ENCODE results near the gene RGS6.

The RGS6 gene

GRCh38 chr14:71967704-71968103, 35.5 kb downstream of the RGS6 start:
- DNase-seq (ENCODE audit: insufficient read length, low spot score): no peak
- TF ChIP-seq POLR2AphosphoS5 (IDR thresholded peaks at IDR 0.05; ENCODE audit: low read depth, low read length): no peak
- no peak for TF ChIP-seq TAF1 (IDR thresholded peaks at IDR 0.05; ENCODE audit: low read depth, low read length)
- TF ChIP-seq SPI1 (IDR thresholded peaks at IDR 0.05; ENCODE audit: low read depth, low read length): no peak
- no peak for TF ChIP-seq POLR2A (IDR thresholded peaks at IDR 0.05; ENCODE audit: low read depth, low read length)
- no peak for TF ChIP-seq PAX5 (IDR thresholded peaks at IDR 0.05; ENCODE audit: insufficient read depth, low read length, severe bottlenecking)
- no peak for TF ChIP-seq POU2F2 (IDR thresholded peaks at IDR 0.05; ENCODE audit: low read depth, low read length)
- FAIRE-seq: no peak

- TF ChIP-seq POLR2A (IDR thresholded peaks at IDR 0.05; ENCODE audit: low read depth, low read length) (no peak), SPI1 (IDR thresholded peaks at IDR 0.05; ENCODE audit: low read depth, low read length) (no peak), POLR2AphosphoS5 (IDR thresholded peaks at IDR 0.05; ENCODE audit: low read depth, low read length) (no peak), PAX5 (IDR thresholded peaks at IDR 0.05; ENCODE audit: insufficient read depth, low read length, severe bottlenecking) (no peak), TAF1 (IDR thresholded peaks at IDR 0.05; ENCODE audit: low read depth, low read length) (no peak), POU2F2 (IDR thresholded peaks at IDR 0.05; ENCODE audit: low read depth, low read length) (no peak)
- DNase-seq (ENCODE audit: insufficient read length, low spot score) (no peak), FAIRE-seq (no peak)
Observed at GRCh38 chr14:71970272-71970671, 38.0 kb downstream of the RGS6 start.

- no peak for DNase-seq (ENCODE audit: insufficient read length, low spot score)
- TF ChIP-seq SPI1 (IDR thresholded peaks at IDR 0.05; ENCODE audit: low read depth, low read length): no peak
- no peak for TF ChIP-seq TAF1 (IDR thresholded peaks at IDR 0.05; ENCODE audit: low read depth, low read length)
- no peak for TF ChIP-seq POLR2A (IDR thresholded peaks at IDR 0.05; ENCODE audit: low read depth, low read length)
- TF ChIP-seq POLR2AphosphoS5 (IDR thresholded peaks at IDR 0.05; ENCODE audit: low read depth, low read length): no peak
- no peak for TF ChIP-seq POU2F2 (IDR thresholded peaks at IDR 0.05; ENCODE audit: low read depth, low read length)
- no peak for TF ChIP-seq PAX5 (IDR thresholded peaks at IDR 0.05; ENCODE audit: insufficient read depth, low read length, severe bottlenecking)
- no peak for FAIRE-seq
Observed at GRCh38 chr14:71985538-71986189, 53.4 kb downstream of the RGS6 start.

GRCh38 chr14:71988476-71988875, 56.2 kb downstream of the RGS6 start:
- no peak for DNase-seq (ENCODE audit: insufficient read length, low spot score)
- TF ChIP-seq PAX5 (IDR thresholded peaks at IDR 0.05; ENCODE audit: insufficient read depth, low read length, severe bottlenecking) (no peak), TAF1 (IDR thresholded peaks at IDR 0.05; ENCODE audit: low read depth, low read length) (no peak), POU2F2 (IDR thresholded peaks at IDR 0.05; ENCODE audit: low read depth, low read length) (no peak), SPI1 (IDR thresholded peaks at IDR 0.05; ENCODE audit: low read depth, low read length) (no peak), POLR2A (IDR thresholded peaks at IDR 0.05; ENCODE audit: low read depth, low read length) (no peak), POLR2AphosphoS5 (IDR thresholded peaks at IDR 0.05; ENCODE audit: low read depth, low read length) (no peak)
- no peak for FAIRE-seq

GRCh38 chr14:71988939-71989338, 56.7 kb downstream of the RGS6 start:
- FAIRE-seq: no peak
- DNase-seq (ENCODE audit: insufficient read length, low spot score): no peak
- TF ChIP-seq POLR2AphosphoS5 (IDR thresholded peaks at IDR 0.05; ENCODE audit: low read depth, low read length) (no peak), TAF1 (IDR thresholded peaks at IDR 0.05; ENCODE audit: low read depth, low read length) (no peak), POU2F2 (IDR thresholded peaks at IDR 0.05; ENCODE audit: low read depth, low read length) (no peak), POLR2A (IDR thresholded peaks at IDR 0.05; ENCODE audit: low read depth, low read length) (no peak)

- no peak for DNase-seq (ENCODE audit: insufficient read length, low spot score)
- no peak for TF ChIP-seq POLR2A (IDR thresholded peaks at IDR 0.05; ENCODE audit: low read depth, low read length)
- no peak for TF ChIP-seq SPI1 (IDR thresholded peaks at IDR 0.05; ENCODE audit: low read depth, low read length)
- TF ChIP-seq PAX5 (IDR thresholded peaks at IDR 0.05; ENCODE audit: insufficient read depth, low read length, severe bottlenecking): no peak
- TF ChIP-seq POU2F2 (IDR thresholded peaks at IDR 0.05; ENCODE audit: low read depth, low read length): no peak
- TF ChIP-seq POLR2AphosphoS5 (IDR thresholded peaks at IDR 0.05; ENCODE audit: low read depth, low read length): no peak
- no peak for TF ChIP-seq TAF1 (IDR thresholded peaks at IDR 0.05; ENCODE audit: low read depth, low read length)
- FAIRE-seq: no peak
Observed at GRCh38 chr14:71994416-71994815, 62.2 kb downstream of the RGS6 start.

- DNase-seq (ENCODE audit: insufficient read length, low spot score) (no peak), FAIRE-seq (no peak)
- TF ChIP-seq POU2F2 (IDR thresholded peaks at IDR 0.05; ENCODE audit: low read depth, low read length): no peak
- TF ChIP-seq POLR2AphosphoS5 (IDR thresholded peaks at IDR 0.05; ENCODE audit: low read depth, low read length): no peak
- TF ChIP-seq POLR2A (IDR thresholded peaks at IDR 0.05; ENCODE audit: low read depth, low read length): no peak
- no peak for TF ChIP-seq TAF1 (IDR thresholded peaks at IDR 0.05; ENCODE audit: low read depth, low read length)
- no peak for TF ChIP-seq SPI1 (IDR thresholded peaks at IDR 0.05; ENCODE audit: low read depth, low read length)
- TF ChIP-seq PAX5 (IDR thresholded peaks at IDR 0.05; ENCODE audit: insufficient read depth, low read length, severe bottlenecking): no peak
Observed at GRCh38 chr14:71995741-71996140, 63.5 kb downstream of the RGS6 start.

GRCh38 chr14:71996610-71997009, 64.4 kb downstream of the RGS6 start:
- DNase-seq (ENCODE audit: insufficient read length, low spot score) (no peak), FAIRE-seq (no peak)
- TF ChIP-seq POU2F2 (IDR thresholded peaks at IDR 0.05; ENCODE audit: low read depth, low read length): no peak
- no peak for TF ChIP-seq SPI1 (IDR thresholded peaks at IDR 0.05; ENCODE audit: low read depth, low read length)
- TF ChIP-seq POLR2A (IDR thresholded peaks at IDR 0.05; ENCODE audit: low read depth, low read length): no peak
- TF ChIP-seq PAX5 (IDR thresholded peaks at IDR 0.05; ENCODE audit: insufficient read depth, low read length, severe bottlenecking): no peak
- no peak for TF ChIP-seq POLR2AphosphoS5 (IDR thresholded peaks at IDR 0.05; ENCODE audit: low read depth, low read length)
- no peak for TF ChIP-seq TAF1 (IDR thresholded peaks at IDR 0.05; ENCODE audit: low read depth, low read length)

GRCh38 chr14:72000907-72001306, 68.7 kb downstream of the RGS6 start:
- FAIRE-seq: no peak
- TF ChIP-seq SPI1 (IDR thresholded peaks at IDR 0.05; ENCODE audit: low read depth, low read length) (no peak), POU2F2 (IDR thresholded peaks at IDR 0.05; ENCODE audit: low read depth, low read length) (no peak)
- DNase-seq (ENCODE audit: insufficient read length, low spot score): no peak

GRCh38 chr14:72002731-72003130, 70.5 kb downstream of the RGS6 start:
- DNase-seq (ENCODE audit: insufficient read length, low spot score) (no peak), FAIRE-seq (no peak)

More at GRCh38 chr14:72002731-72003130, 70.5 kb downstream of the RGS6 start:
- no peak for TF ChIP-seq PAX5 (IDR thresholded peaks at IDR 0.05; ENCODE audit: insufficient read depth, low read length, severe bottlenecking)
- no peak for TF ChIP-seq SPI1 (IDR thresholded peaks at IDR 0.05; ENCODE audit: low read depth, low read length)
- TF ChIP-seq POU2F2 (IDR thresholded peaks at IDR 0.05; ENCODE audit: low read depth, low read length): no peak
- no peak for TF ChIP-seq POLR2A (IDR thresholded peaks at IDR 0.05; ENCODE audit: low read depth, low read length)
- TF ChIP-seq TAF1 (IDR thresholded peaks at IDR 0.05; ENCODE audit: low read depth, low read length): no peak
- no peak for TF ChIP-seq POLR2AphosphoS5 (IDR thresholded peaks at IDR 0.05; ENCODE audit: low read depth, low read length)
